GM19452 (cell line): ENCODE measurements around the gene TTC24.
A peak's percentile ranks its signal among the peaks of the same experiment; 100 is the strongest.
"Not testable (repeated sequence)": the region's sequence is repeated elsewhere in the genome, so short reads cannot be mapped to it uniquely, and the experiment has no call there.

Experiments used
- ATAC-seq: cut with Tn5 transposase; IDR thresholded peaks from one replicate; pipeline ENCODE4 v1.9.1; 2021; ENCODE audit not compliant: unreplicated experiment

The TTC24 gene

GRCh38 chr1:156586323-156586722, 6.8 kb downstream of the TTC24 start:
- ATAC-seq, result no peak

GRCh38 chr1:156586892-156587477, 7.5 kb downstream of the TTC24 start:
- no peak for ATAC-seq

DNA sequence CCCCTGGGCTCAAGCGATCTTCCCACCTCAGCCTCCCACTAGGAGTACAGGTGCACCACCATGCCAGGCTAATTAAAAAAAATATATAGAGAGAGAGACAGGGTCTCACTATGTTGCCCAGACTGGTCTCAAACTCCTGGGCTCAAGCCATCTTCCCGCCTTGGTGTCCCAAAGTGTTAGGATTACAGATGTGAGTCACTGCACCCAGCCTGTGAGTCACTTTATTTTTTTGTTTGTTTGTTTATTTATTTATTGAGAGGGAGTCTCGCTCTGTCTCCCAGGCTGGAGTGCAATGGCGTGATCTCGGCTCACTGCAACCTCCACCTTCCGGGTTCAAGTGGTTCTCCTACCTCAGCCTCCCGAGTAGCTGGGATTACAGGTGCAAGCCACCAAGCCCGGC, 8.4 kb downstream of the TTC24 start:
- not testable (repeated sequence) for ATAC-seq

DNA sequence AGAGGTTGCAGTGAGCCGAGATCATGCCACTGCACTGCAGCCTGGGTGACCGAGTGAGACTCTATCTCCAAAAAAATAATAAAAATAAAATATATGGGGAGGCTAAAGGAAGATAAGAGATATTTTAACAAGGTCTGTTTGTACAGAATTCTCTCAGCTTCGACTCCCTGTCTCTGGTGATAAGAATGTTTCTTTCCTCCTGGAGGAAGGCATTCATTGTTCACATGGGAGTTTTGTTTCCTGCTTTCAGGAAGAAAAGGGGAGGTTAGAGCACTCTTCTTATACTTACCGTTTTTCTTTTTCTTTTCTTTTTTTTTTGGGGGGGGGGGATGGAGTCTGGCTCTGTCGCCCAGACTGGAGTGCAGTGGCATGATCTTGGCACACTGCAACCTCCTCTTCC, 10.0 kb downstream of the TTC24 start:
- ATAC-seq, result no peak

GRCh38 chr1:156590326-156591180, 11.0 kb downstream of the TTC24 start:
- ATAC-seq, result no peak

DNA sequence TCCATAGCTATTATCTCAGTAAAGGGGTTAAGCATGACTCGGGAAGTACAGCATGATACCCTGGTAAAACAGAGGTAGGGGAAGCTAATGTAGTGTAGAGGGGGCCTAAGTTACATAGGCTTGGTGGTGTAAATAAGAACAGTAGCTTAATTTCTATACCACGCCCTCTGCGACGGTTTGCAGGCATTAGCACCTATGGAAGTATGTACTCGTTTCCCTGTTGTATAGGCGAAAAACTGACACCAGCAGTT, 11.6 kb downstream of the TTC24 start:
- no peak for ATAC-seq

GRCh38 chr1:156591432-156592157, 12.1 kb downstream of the TTC24 start, which contains the start of gene NAXE:
Gene NAXE, plus strand, starts transcription at chr1:156591776. Its CDS starts 29 bp downstream, at chr1:156591805.
- ATAC-seq, result peak; percentile 87

- no peak for ATAC-seq
Observed at GRCh38 chr1:156592158-156592909, 12.8 kb downstream of the TTC24 start.

DNA sequence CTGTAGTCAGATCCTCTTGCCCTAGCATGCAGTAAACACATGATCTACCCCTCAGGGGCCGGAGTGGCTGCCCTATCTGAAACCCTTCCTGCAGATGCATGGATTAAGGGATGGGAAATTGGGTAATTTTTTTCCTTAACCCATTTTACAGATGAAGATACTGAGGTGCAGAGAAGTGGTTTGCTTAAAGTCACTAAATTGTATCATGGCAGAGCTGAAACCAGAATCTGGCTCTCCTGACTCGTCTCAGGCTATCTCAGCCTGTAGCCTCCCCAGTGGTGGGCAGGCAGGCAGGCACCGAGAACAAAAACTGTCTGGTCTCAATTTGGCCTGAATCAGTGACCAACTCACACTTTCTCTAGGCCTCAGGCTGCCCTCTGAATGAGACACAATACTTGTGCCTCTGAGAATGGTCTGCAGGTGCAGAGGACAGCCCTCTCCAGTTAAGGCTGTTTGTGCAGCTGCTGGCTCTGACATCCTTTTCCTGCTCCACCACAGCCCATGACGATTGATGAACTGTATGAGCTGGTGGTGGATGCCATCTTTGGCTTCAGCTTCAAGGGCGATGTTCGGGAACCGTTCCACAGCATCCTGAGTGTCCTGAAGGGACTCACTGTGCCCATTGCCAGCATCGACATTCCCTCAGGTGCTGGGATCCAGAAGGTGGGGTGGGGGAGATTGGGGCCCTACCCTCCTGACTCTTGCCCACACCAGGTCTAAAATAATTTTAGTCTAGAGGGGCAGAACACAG, 13.6 kb downstream of the TTC24 start:
- no peak for ATAC-seq

GRCh38 chr1:156593661-156593989, 14.1 kb downstream of the TTC24 start:
- ATAC-seq, result no peak

DNA sequence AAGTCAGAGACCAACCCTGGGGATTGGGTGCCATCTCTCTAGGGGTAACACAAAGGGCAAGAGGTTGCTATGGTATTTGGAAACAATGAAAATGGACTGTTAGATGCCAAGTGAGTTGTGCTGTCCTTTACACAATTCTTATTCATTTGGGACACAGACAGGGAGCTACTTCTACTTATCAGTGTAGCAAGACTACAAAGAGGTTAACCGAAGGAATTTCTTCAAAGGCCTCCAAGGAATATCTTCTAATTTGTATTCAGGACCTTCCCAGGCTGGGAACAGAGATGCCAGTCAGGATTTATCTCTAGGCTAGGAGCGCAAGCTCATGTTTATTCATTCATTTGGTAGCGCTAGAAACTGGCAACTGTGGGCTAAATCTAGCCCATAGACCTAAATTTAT, 14.7 kb downstream of the TTC24 start:
- no peak for ATAC-seq

DNA sequence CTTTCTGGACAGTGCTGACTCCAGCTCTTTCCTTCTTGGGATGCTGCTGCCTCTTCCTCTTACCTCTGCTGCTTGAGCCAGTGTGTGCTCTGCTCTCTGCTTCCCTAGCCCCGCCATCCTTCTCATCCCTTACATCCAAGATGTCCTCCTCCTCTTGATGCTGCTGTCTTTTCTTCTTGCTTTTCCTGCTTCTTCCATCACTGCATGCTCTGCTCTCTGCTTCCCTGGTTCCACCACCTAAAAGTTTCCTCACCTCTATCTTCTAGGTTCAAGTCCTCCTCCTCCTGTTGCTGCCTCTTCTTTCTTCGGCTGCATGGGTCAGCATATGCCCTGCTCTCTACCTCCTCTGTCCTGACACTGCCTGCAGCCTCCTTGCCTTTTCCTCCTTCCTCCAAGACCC, 15.5 kb downstream of the TTC24 start:
- no peak for ATAC-seq

- ATAC-seq, result no peak
Observed at GRCh38 chr1:156596426-156596825, 16.9 kb downstream of the TTC24 start.

DNA sequence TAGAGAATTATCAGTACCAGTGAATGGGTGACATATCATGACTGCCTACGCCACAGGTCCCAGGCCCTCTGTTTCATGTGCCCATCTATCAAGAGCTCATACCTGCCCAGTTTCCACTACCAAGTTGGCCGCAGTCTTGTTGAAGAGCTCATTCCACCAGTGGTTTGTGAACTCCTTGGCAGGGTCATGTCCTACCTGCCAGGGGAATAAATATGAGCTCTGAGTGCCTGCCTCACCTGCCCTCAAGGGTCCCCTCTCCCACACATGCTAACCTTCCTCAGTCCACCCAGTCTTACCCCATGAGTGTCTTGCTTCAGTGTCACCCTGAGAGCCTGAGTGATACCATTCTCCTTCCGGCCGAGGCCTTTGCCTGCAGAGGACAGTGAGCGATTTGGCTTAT, 18.6 kb downstream of the TTC24 start:
- no peak for ATAC-seq

DNA sequence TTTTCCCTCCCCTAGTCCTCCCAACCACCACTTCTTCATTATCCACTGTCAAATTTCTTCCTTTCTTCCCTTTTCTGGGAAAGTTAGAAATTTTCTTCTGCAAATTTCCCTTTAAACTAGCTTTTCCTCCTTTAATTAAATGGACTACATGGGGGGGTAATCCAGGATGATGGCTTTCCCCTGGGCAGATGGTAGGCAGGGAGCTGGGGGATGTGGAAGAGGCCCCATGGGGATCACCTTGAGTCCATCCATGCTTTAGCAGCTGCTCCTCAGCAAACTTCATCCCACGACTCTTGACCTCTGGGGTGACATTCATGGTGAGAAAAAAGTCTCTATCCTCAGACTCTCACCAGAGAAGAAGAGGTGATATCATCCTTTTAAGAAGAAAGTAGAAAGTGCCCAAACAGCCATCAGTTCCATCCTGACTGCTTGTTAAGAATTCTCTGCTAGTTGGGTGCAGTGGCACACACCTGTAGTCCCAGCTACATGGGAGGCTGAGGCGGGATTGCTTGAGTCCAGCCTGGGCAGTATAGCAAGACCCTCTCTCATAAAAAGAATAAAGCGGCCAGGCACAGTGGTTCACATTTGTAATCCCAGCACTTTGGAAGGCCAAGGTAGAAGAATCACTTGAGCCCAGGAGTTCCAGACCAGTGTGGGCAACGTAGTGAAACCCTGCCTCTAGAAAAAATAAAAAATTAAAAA, 19.4 kb downstream of the TTC24 start:
- no peak for ATAC-seq

DNA sequence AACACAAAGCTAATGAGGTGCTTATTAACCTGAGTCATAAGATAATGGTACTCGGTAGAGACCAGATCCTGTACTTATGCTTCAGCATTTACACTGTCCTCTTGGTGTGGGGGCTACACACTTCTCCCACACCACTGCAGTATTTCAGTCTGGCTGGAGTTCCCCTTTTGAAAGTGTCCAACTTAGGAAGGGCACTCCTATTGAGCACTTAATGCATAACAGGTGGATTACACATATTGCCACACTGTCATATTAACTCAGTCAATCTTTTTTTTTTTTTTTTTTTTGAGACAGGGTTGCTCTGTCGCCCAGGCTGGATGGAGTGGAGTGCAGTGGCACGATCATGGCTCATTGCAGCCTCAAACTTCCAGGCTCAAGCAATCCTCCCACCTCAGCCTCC, 20.3 kb downstream of the TTC24 start:
- no peak for ATAC-seq

DNA sequence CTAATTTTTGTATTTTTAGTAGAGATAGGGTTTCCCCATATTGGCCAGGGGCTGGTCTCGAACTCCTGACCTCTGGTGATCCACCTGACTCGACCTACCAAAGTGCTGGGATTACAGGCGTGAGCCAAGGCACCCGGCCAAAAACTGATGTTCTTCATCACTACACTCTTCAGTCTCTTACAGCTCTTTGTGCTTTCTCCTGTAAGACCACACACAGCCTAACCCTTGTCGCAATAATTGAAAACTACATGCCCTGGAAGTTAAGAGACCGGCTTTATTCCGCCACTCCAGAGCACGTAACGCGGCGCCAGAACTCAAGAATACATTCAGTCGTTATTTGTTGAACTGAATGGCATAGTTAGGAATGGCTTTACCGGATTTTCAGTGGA, 21.2 kb downstream of the TTC24 start:
- no peak for ATAC-seq

DNA sequence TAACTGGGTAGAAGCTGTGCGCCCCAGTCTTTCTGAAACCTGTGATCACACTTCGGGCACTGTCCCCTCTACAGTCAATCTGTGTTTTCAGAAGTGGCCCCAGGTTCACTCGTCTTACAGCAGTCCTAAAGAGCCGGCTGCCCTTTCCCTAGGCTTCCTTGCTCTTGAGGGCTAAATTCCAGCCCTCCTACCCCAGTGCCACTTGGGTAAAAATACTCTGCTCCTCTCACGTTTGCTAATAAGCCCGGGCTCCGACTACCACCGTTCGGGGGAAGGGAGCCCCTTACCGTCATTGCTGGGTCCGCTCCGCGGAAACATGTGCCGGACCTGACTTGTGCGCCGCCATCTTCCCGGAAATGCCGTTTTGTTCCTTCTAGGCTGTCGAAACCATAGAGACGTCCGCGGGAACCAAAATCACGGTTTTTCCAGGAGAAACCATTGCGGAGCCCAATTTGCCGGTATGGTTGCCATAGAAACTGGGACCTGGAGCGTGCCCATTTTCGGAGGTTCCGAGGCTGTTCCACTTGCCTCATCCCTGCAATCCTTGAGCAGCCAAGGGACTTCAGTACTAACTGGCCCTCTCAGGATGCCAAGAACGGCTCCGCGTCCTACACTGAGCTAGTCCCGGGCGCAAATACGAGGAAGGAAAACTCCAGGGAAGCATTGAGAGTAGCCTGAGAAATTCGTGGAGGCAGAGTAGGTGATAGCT, 21.8 kb downstream of the TTC24 start, which contains the start of gene GPATCH4:
GPATCH4 (minus strand) TSS at position 358 of the 709 bp plus-strand sequence.
- ATAC-seq, result no peak

- no peak for ATAC-seq
Observed at GRCh38 chr1:156601892-156602291, 22.4 kb downstream of the TTC24 start.
